ENCODE results near the gene CHPF2. TPM values are rescaled to one million over a fixed set of nuclear protein-coding genes. Genes with fewer than 3 reads are reported as not detected.

The CHPF2 gene
- total RNA-seq, 2 donors from 2014 or later: 39.4 to 41.6 TPM

Other genes with a start within 250 kb of the CHPF2 start
- 1 to 10 TPM; 9.4 to 9.6 TPM for gene NOS3, start 241.5 kb upstream of the CHPF2 start, total RNA-seq
- gene ATG9B, start 208.0 kb upstream of the CHPF2 start, total RNA-seq: 10 to 100 TPM in 1 of 2 donors, 1 to 10 TPM in 1; 5.3 to 12.2 TPM
- 10 to 100 TPM; 47.7 to 60.1 TPM for gene ABCB8, start 204.0 kb upstream of the CHPF2 start, total RNA-seq
- 1 to 10 TPM; 6.7 to 9.1 TPM for gene ASIC3, start 184.0 kb upstream of the CHPF2 start, total RNA-seq
- gene CDK5, start 174.6 kb upstream of the CHPF2 start, total RNA-seq: 1 to 10 TPM; 4.7 TPM
- gene SLC4A2, start 172.9 kb upstream of the CHPF2 start, total RNA-seq: 10 to 100 TPM; 48.9 to 61.3 TPM
- gene FASTK, start 151.7 kb upstream of the CHPF2 start, total RNA-seq: 10 to 100 TPM; 67.7 to 82.2 TPM
- gene TMUB1, start 149.0 kb upstream of the CHPF2 start, total RNA-seq: 10 to 100 TPM; 46.6 to 52.4 TPM
- 10 to 100 TPM; 45.6 to 53.0 TPM for gene AGAP3, start 146.0 kb upstream of the CHPF2 start, total RNA-seq
- not detected for gene GBX1, start 64.8 kb upstream of the CHPF2 start, total RNA-seq
- gene ASB10, start 45.2 kb upstream of the CHPF2 start, total RNA-seq: not detected
- gene H2BK1, start 22.0 kb upstream of the CHPF2 start, total RNA-seq: 1 to 10 TPM; 1.0 to 4.1 TPM
- gene ABCF2, start 5.3 kb upstream of the CHPF2 start, total RNA-seq: 10 to 100 TPM; 24.2 to 26.7 TPM
- 10 to 100 TPM in 1 of 2 donors, 1 to 10 TPM in 1; 9.8 to 10.7 TPM for gene SMARCD3, start 16.2 kb downstream of the CHPF2 start, total RNA-seq
- 10 to 100 TPM; 71.9 to 87.2 TPM for gene NUB1, start 109.3 kb downstream of the CHPF2 start, total RNA-seq
- 10 to 100 TPM in 1 of 2 donors, 1 to 10 TPM in 1; 9.7 to 24.4 TPM for gene WDR86, start 177.6 kb downstream of the CHPF2 start, total RNA-seq
- gene CRYGN, start 207.7 kb downstream of the CHPF2 start, total RNA-seq: under 1 TPM in 1 of 2 donors, not detected in 1; 0.99 TPM

Measured in T-helper 17 cell (primary cell).